ENCODE results near the gene IQCC. TPM values are rescaled to one million over a fixed set of nuclear protein-coding genes. Genes with fewer than 3 reads are reported as not detected.

Gene IQCC
- total RNA-seq, 1 donor from 2014 or later = 3.1 TPM

DNA sequence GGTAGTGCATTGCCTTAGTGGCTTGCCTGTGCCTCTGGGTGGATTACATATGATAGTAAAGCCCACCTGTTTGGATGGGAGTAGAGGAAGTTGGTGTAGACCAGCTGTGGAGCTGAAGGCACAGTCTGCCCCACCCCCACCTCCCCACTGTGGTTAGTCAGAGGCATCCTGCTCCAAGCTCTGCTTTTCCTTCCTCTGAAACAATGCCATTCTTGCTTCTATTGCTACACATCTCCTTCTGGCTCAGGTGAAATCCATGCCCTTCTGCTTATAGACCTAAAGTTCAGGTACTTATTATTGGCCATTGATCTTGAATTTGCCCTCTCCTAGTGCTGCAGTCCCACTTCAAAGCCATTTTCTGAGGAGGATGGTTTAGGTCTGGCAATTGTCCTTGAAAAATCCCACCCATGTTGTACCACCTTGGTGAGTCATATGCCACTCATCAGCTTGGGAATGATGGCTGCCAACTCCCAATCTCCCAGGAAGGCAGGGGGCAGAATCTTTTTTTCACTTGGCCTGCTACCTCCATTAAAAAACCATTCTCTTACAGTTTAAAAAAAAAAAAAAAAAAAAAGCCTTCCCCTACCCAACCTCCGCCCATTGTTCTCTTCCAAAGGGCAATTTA lies 32.7 kb upstream of the IQCC start:
- no peaks in the 10 kb centered on the region for H3K4me1 Mint-ChIP-seq (ENCODE audit: unreplicated experiment)
- peaks cover 37% of the 10 kb centered on the region for H3K36me3 Mint-ChIP-seq (ENCODE audit: unreplicated experiment)
- TF ChIP-seq, protein P1, sequence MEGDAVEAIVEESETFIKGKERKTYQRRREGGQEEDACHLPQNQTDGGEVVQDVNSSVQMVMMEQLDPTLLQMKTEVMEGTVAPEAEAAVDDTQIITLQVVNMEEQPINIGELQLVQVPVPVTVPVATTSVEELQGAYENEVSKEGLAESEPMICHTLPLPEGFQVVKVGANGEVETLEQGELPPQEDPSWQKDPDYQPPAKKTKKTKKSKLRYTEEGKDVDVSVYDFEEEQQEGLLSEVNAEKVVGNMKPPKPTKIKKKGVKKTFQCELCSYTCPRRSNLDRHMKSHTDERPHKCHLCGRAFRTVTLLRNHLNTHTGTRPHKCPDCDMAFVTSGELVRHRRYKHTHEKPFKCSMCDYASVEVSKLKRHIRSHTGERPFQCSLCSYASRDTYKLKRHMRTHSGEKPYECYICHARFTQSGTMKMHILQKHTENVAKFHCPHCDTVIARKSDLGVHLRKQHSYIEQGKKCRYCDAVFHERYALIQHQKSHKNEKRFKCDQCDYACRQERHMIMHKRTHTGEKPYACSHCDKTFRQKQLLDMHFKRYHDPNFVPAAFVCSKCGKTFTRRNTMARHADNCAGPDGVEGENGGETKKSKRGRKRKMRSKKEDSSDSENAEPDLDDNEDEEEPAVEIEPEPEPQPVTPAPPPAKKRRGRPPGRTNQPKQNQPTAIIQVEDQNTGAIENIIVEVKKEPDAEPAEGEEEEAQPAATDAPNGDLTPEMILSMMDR (IDR thresholded peaks at IDR 0.05) = no peak
- DNase-seq (ENCODE audit: extremely low spot score, unreplicated experiment) = no peak
- H3K9me3 Mint-ChIP-seq (ENCODE audit: unreplicated experiment) = no peaks in the 10 kb centered on the region
- no peaks in the 10 kb centered on the region for H3K27me3 Mint-ChIP-seq (ENCODE audit: unreplicated experiment)
- H3K4me3 Mint-ChIP-seq (ENCODE audit: unreplicated experiment) = no peak overlapping the region
- H3K27ac Mint-ChIP-seq (ENCODE audit: unreplicated experiment) = no peak overlapping the region

DNA sequence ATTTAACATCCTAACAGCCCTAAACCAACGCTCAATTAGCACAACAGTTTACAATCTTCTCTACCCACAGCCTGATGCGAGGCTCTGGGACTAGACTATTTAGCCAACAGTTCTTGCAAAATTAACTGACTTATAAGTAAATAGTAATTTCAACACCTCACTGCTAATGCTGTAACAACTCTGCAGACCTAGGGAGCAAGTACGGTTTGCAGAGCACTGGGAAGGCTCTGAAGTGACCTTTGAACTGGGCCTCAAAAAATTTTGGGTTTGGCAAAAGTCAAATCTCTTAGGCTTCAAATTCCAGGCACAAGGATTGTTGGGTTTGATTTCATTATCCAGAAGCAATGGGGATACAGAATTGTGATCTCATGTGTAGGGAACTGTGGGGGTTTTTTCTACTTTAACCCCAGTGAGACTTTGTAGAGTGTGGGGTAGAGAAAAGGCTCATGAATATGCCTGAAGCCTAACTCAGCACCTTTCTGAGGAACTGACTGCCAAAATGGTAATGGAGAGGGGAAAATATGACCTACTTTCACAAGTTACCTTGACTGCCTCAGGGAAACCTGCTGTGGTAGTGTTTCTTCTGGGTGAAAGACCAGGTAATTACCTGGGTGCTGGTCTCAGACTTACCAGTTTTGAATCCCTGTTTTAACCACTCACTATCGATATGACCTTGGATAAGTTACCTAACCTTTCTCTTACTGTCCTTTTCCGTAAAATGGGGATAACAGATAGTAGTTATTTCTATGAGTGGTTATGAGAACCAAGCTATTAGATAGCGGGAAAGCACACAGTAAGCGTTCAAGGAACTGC lies 26.9 kb upstream of the IQCC start:
- no peak for DNase-seq (ENCODE audit: extremely low spot score, unreplicated experiment)
- H3K9me3 Mint-ChIP-seq (ENCODE audit: unreplicated experiment) = no peaks in the 10 kb centered on the region

DNA sequence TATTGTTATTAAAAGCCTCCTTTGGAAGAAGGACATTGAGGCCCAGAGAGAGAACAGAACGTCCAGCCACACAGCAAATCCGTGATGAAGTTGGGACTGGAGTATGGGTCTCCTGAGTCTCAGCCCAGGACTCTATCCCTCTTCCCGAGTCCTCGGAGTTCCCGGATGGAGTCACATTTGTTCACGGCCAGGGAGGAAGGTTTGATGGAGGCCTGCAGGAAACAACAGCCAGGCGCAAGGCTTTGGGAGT lies 26.4 kb upstream of the IQCC start:
- Mint-ChIP-seq H3K4me1 (ENCODE audit: unreplicated experiment) (peaks cover 34% of the 10 kb centered on the region), H3K36me3 (ENCODE audit: unreplicated experiment) (peaks cover 17% of the 10 kb centered on the region)

More for the DNA sequence above, 26.9 kb upstream of the IQCC start:
- H3K4me3 Mint-ChIP-seq (ENCODE audit: unreplicated experiment) = peak overlapping the region; percentile 89
- TF ChIP-seq, protein P1 (IDR thresholded peaks at IDR 0.05) = no peak
- H3K36me3 Mint-ChIP-seq (ENCODE audit: unreplicated experiment) = peaks cover 14% of the 10 kb centered on the region
- peak overlapping the region; percentile 98 for H3K27ac Mint-ChIP-seq (ENCODE audit: unreplicated experiment)
- H3K4me1 Mint-ChIP-seq (ENCODE audit: unreplicated experiment) = peaks cover 29% of the 10 kb centered on the region
- no peaks in the 10 kb centered on the region for H3K27me3 Mint-ChIP-seq (ENCODE audit: unreplicated experiment)

DNA sequence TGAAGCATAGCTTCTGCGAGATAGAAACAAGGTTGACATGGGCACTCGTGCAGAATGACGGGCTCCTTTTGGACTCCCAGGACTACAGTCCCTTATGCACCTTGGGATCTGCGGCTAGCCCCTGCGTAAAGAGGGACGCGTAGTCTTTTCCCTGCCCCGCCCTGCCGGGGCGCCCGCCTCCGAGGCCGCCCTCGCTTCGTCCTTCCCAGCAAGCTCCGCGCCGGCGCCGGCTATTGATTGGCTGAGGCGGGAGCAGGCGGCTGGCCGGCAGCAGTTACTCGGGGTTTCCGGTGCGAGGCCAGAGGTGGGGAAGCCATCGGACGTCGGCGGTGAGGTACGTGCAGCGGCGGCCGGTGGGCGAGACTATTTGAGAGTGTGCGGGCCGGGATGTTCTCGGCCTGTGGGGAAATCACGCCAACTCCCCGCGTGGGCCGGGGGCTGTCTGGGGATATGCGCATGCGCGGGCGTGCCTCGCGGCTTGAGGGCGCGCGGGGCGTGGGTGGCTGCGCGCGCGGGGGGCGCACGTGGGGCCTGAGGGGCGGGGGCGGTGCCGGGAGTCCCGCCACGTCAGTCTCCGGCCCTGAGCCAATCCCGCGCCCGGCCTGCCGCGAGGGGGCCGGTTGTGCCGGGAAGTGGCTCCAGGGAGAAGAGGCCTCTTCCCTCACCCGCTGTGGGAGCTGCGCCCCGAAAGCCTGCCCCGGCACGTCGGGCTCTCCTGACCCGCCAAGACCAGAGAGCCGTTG lies 25.9 kb upstream of the IQCC start, which contains the start of gene TXLNA:
TSS of gene TXLNA (plus strand) at position 233 of the 743 bp plus-strand sequence. CDS start 671 bp downstream, outside the sequence.
- TF ChIP-seq, protein P1 (IDR thresholded peaks at IDR 0.05) = no peak
- H3K9me3 Mint-ChIP-seq (ENCODE audit: unreplicated experiment) = no peaks in the 10 kb centered on the region

More for the DNA sequence above, 26.4 kb upstream of the IQCC start:
- TF ChIP-seq, protein P1 (IDR thresholded peaks at IDR 0.05) = no peak
- DNase-seq (ENCODE audit: extremely low spot score, unreplicated experiment) = no peak
- Mint-ChIP-seq H3K9me3 (ENCODE audit: unreplicated experiment) (no peaks in the 10 kb centered on the region), H3K4me3 (ENCODE audit: unreplicated experiment) (peak overlapping the region; percentile 89), H3K27ac (ENCODE audit: unreplicated experiment) (peak overlapping the region; percentile 98), H3K27me3 (ENCODE audit: unreplicated experiment) (no peaks in the 10 kb centered on the region)

More for the DNA sequence above, 25.9 kb upstream of the IQCC start, which contains the start of gene TXLNA:
- H3K27ac Mint-ChIP-seq (ENCODE audit: unreplicated experiment) = peak within 1 kb of the TSS; percentile 98
- peaks cover 19% of the 10 kb centered on the region for H3K36me3 Mint-ChIP-seq (ENCODE audit: unreplicated experiment)
- peak within 1 kb of the TSS; percentile 89 for H3K4me3 Mint-ChIP-seq (ENCODE audit: unreplicated experiment)
- peak; percentile 97 for DNase-seq (ENCODE audit: extremely low spot score, unreplicated experiment)
- H3K4me1 Mint-ChIP-seq (ENCODE audit: unreplicated experiment) = peaks cover 38% of the 10 kb centered on the region
- no peaks in the 10 kb centered on the region for H3K27me3 Mint-ChIP-seq (ENCODE audit: unreplicated experiment)
